ENCODE data around the gene WFDC2. TPM values are rescaled to one million over a fixed set of nuclear protein-coding genes. Genes with fewer than 3 reads are reported as not detected.

Gene WFDC2
- total and polyA plus RNA-seq, 10 of the 15 experiments (the other 5 are each of a cell fraction or from before 2014, with no cell fraction given) = 0.13 TPM; not detected in 9

DNA sequence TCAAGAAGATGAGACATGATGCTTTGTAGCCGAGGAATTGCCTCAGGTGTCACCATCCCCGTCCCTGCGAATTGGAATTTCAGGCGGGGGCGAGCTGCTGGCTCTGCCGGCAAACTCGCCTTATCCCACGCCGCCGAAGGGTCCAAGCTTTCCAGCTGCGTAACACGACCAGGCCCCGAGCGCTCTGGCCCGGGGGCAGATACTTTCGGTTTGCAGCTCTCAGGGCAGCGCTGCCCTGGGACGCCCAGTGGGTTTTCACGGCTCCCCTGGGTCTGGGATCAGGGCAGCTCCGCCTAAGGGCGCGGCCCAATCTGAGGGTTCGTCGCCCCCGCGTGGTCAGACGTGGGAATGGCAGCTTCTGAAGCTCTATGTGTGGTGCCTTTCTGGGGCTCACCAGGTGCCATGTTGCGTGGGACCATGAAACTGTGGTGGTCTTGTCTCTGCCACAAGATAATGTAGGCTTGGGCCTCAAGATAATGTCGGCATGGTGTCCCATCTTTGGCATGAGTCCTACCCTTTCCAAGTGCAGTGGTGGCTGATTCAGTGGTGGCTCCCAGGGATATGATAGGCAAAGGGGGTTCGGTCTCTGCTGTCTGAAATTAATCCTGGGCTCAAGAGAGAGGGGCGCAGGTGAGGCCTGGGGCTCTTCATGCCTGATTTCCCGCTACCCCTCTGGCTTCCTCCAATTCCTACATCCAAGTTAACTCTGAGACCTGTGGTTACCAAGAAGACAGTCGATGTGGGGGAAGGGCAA is 32.6 kb upstream of the WFDC2 start (continued):
- TF ChIP-seq EGR1 (IDR thresholded peaks at IDR 0.05; ENCODE audit: borderline replicate concordance in 1 of 2, low read depth in 2 of 2, low read length in 2 of 2) (no peak), POU2F2 (IDR thresholded peaks at IDR 0.05; ENCODE audit: borderline replicate concordance, low read depth, low read length) (0 out of 3 replicates have a peak, but pooled peaks have one; percentile 67), CBFB (IDR thresholded peaks at IDR 0.05; ENCODE audit: low read depth) (no peak)

DNA sequence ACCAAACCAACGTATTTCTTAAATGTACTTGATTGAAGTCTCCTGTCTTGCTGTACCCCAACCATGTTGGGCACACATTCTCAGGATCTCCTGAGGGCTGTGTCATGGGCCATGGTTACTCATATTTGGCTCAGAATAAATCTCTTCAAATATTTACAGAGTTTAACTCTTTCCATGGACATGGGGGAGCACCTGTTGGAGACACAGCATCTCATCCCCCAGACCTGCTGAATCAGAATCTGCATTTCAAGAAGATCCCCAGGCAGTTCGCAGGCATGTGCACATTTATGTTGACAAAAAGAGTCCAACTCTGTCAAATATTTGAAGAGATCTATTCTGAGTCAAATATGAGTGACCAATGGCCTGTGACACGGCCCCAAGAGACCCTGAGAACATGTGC is 29.1 kb upstream of the WFDC2 start:
- POLR2A ChIA-PET = no interaction called here
- intact Hi-C loops (cut with micrococcal nuclease; ENCODE audit: unreplicated experiment) = no loop called here
- no peak for FAIRE-seq

More for the DNA sequence above, 29.1 kb upstream of the WFDC2 start:
- Histone ChIP-seq H3K36me3 (ENCODE audit: control insufficient read depth in 2 of 2, insufficient read depth in 2 of 2, low read length in 1 of 2) (no peaks in the 10 kb centered on the region), H3K27ac (ENCODE audit: control insufficient read depth, insufficient read depth) (no peak overlapping the region), H3K79me2 (ENCODE audit: control insufficient read depth, insufficient read depth, low read length) (no peaks in the 10 kb centered on the region), H3K27me3 (replicated peaks in 1 of 2; ENCODE audit: control insufficient read depth in 2 of 2, insufficient read depth in 2 of 2, low read length in 1 of 2) (no peaks in the 10 kb centered on the region; a peak in 2 of 4 replicates), H3K4me1 (ENCODE audit: control insufficient read depth, insufficient read depth, low read length) (peaks cover 3% of the 10 kb centered on the region), H3K9ac (ENCODE audit: control insufficient read depth, insufficient read depth, low read length) (no peak overlapping the region), H3K9me3 (replicated peaks; ENCODE audit: control insufficient read depth, insufficient read depth, low read length) (no peaks in the 10 kb centered on the region), H3K4me3 (no peak overlapping the region), H2AFZ (ENCODE audit: control insufficient read depth, low read depth, low read length) (no peak overlapping the region), H4K20me1 (ENCODE audit: control insufficient read depth, insufficient read depth) (no peaks in the 10 kb centered on the region), H3K4me2 (ENCODE audit: control insufficient read depth, insufficient read depth) (no peak overlapping the region)
- CTCF ChIA-PET = interaction anchor here (1.4 to 13.9 kb wide), 5 partner anchors 12 to 148 kb away, joined by 3 to 685 read pairs (median 86); partner anchors contain the start of gene SYS1
- ATAC-seq = no peak
- RAD21 ChIA-PET (ENCODE audit: unreplicated experiment) = interaction anchor here (0.7 to 7.1 kb wide), 2 partner anchors 9 to 73 kb away, joined by 3 to 394 read pairs; partner anchors contain the start of gene SYS1
- no TSS peak for BruUV-seq (replicated peaks)
- TF ChIP-seq RBBP5 (conservative IDR thresholded peaks at IDR 0.05) = no peak
- TF ChIP-seq, protein P1, sequence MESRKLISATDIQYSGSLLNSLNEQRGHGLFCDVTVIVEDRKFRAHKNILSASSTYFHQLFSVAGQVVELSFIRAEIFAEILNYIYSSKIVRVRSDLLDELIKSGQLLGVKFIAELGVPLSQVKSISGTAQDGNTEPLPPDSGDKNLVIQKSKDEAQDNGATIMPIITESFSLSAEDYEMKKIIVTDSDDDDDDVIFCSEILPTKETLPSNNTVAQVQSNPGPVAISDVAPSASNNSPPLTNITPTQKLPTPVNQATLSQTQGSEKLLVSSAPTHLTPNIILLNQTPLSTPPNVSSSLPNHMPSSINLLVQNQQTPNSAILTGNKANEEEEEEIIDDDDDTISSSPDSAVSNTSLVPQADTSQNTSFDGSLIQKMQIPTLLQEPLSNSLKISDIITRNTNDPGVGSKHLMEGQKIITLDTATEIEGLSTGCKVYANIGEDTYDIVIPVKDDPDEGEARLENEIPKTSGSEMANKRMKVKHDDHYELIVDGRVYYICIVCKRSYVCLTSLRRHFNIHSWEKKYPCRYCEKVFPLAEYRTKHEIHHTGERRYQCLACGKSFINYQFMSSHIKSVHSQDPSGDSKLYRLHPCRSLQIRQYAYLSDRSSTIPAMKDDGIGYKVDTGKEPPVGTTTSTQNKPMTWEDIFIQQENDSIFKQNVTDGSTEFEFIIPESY (IDR thresholded peaks at IDR 0.05) = no peak
- no peak for TF ChIP-seq NFXL1 (IDR thresholded peaks at IDR 0.05; ENCODE audit: borderline replicate concordance)
- no peak for TF ChIP-seq NBN (IDR thresholded peaks at IDR 0.05)
- no peak for TF ChIP-seq SPI1 (IDR thresholded peaks at IDR 0.05; ENCODE audit: borderline replicate concordance, insufficient read depth, low read depth, low read length)
- TF ChIP-seq, protein P2, sequence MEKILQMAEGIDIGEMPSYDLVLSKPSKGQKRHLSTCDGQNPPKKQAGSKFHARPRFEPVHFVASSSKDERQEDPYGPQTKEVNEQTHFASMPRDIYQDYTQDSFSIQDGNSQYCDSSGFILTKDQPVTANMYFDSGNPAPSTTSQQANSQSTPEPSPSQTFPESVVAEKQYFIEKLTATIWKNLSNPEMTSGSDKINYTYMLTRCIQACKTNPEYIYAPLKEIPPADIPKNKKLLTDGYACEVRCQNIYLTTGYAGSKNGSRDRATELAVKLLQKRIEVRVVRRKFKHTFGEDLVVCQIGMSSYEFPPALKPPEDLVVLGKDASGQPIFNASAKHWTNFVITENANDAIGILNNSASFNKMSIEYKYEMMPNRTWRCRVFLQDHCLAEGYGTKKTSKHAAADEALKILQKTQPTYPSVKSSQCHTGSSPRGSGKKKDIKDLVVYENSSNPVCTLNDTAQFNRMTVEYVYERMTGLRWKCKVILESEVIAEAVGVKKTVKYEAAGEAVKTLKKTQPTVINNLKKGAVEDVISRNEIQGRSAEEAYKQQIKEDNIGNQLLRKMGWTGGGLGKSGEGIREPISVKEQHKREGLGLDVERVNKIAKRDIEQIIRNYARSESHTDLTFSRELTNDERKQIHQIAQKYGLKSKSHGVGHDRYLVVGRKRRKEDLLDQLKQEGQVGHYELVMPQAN (conservative IDR thresholded peaks at IDR 0.05) = no peak
- no peak for TF ChIP-seq IRF4 (IDR thresholded peaks at IDR 0.05; ENCODE audit: low read depth, low read length)
- TF ChIP-seq MYB (IDR thresholded peaks at IDR 0.05; ENCODE audit: borderline replicate concordance, low read depth, low read length) = no peak
- TF ChIP-seq CEBPB (IDR thresholded peaks at IDR 0.05; ENCODE audit: borderline replicate concordance in 1 of 2, low read depth in 2 of 2, low read length in 2 of 2) = no peak
- TF ChIP-seq BCL11A (IDR thresholded peaks at IDR 0.05; ENCODE audit: low read depth, low read length) = no peak
- no peak for TF ChIP-seq TAF1 (IDR thresholded peaks at IDR 0.05; ENCODE audit: borderline replicate concordance, low read depth, low read length)
- TF ChIP-seq CHD4 (IDR thresholded peaks at IDR 0.05) = no peak
- no peak for TF ChIP-seq SMARCA5 (IDR thresholded peaks at IDR 0.05)
- SMC1A ChIA-PET (ENCODE audit: uncharacterized antibody, unreplicated experiment) = interaction anchor here (1.0 to 10.5 kb wide), 3 partner anchors 25 to 119 kb away, joined by 3 to 440 read pairs (median 4); partner anchors contain the start of genes PIGT, SYS1 and TP53TG5
- DNase-seq (ENCODE audit: low read depth, low spot score) = no peak
- WGBS (ENCODE audit: insufficient coverage, insufficient replicate concordance, low lambda C conversion rate, missing lambda C conversion rate) = 30% methylated on average over 3 of the region's 3 CpGs
- in situ Hi-C loops (cut with MboI) = no loop called here
